Measurements from ENCODE around the gene SLC66A3.
"Not testable (repeated sequence)": the region's sequence is repeated elsewhere in the genome, so short reads cannot be mapped to it uniquely, and the experiment has no call there.

SLC66A3 gene

GRCh38 chr2:11165046-11165445, 9.8 kb downstream of the SLC66A3 start:
- DNase-seq = not testable (repeated sequence)

GRCh38 chr2:11166476-11166875, 11.2 kb downstream of the SLC66A3 start:
- DNase-seq = no peak

- no peak for DNase-seq
These were observed 13.2 kb downstream of the SLC66A3 start for GRCh38 chr2:11168488-11168887.

DNA sequence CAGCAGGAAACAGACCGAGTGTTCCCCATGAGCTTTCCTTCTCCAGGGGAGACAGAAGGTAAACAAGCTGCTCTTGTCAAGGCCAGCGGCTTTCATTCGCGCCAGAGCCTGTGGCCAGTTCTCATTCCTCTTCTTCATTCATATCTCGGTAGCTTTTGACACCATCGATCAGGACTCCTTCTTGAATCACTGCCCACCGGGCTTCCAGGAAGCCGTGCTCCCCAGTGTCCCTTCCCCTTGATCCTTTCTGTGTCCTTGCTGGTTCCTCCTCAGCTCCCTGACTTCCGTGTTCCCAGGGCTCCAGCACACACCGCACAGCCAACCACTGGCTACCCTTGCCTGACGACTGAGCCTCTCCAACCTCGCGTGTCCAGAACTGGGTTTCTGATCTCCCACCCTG, 14.1 kb downstream of the SLC66A3 start:
- DNase-seq = no peak

GRCh38 chr2:11174222-11174621, 19.0 kb downstream of the SLC66A3 start:
- no peak for DNase-seq

GRCh38 chr2:11175293-11175795, 20.1 kb downstream of the SLC66A3 start:
- no peak for DNase-seq

- no peak for DNase-seq
These were observed 22.8 kb downstream of the SLC66A3 start for GRCh38 chr2:11177871-11178690.

- DNase-seq = no peak
These were observed 23.9 kb downstream of the SLC66A3 start for GRCh38 chr2:11179196-11179595.

DNA sequence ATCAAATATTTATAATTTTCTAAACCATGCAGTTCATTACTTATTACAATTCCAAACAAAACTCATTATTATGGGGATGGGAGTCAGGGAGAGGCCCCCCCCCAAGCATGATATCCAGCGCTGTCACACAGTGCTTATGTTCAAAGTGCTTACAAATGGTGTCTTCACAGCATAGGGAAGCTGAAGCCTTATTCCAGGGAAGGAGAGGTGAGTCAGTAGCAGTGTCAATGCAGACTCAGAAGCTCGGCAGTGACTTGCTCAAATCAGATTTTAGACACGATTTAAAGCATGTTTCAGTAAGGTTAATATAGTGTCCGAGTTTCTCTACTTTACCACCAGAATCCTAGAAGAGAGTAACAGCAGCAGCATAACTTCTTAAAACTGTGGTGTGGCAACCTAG, 24.6 kb downstream of the SLC66A3 start:
- no peak for DNase-seq

- no peak for DNase-seq
These were observed 25.4 kb downstream of the SLC66A3 start for GRCh38 chr2:11180653-11181052.

GRCh38 chr2:11182951-11183350, 27.7 kb downstream of the SLC66A3 start:
- DNase-seq = no peak

DNA sequence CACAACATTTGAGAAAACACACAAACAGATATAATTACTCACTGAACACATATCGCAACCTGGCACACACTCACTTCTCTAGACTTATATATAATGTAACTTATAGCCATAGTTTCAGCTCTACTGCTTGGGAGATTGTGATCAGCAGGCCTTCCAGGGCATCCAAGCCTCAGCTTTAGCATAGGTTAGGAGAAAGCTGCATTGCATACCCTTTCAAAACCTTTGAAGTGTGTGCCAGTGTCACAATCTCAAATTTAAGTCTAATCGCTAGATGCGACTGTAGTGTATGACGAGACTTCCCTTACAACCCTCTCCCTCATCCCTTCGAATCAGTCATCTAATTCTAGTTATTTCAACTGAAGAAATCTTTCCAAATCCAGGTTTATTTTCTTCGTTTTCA, 30.9 kb downstream of the SLC66A3 start:
- no peak for DNase-seq

DNA sequence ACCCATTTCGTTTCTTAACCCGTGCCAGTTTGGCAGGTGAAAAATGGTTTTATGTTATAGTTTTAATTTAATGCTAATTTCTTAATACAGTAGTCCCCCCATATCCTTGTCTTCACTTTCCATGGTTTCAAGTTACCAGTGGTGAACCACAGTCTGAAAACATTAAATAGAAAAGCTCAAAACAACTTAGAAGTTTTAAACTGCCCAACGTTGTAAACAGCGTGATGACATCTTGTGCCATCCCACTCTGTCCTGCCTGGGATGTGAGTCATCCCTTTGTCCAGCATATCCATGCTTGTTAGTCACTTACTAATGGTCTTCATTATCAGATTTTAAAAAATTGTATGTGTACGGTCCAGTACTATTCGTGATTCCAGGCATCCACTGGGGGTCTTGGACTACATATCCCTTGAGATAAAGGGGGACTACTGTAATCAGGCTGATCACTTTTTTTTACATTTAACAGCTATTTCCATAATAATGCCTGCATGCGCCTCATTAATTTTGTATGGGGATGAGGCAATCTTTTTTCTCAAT, 31.9 kb downstream of the SLC66A3 start:
- no peak for DNase-seq

- DNase-seq = no peak
These were observed 32.5 kb downstream of the SLC66A3 start for GRCh38 chr2:11187731-11188130.

DNA sequence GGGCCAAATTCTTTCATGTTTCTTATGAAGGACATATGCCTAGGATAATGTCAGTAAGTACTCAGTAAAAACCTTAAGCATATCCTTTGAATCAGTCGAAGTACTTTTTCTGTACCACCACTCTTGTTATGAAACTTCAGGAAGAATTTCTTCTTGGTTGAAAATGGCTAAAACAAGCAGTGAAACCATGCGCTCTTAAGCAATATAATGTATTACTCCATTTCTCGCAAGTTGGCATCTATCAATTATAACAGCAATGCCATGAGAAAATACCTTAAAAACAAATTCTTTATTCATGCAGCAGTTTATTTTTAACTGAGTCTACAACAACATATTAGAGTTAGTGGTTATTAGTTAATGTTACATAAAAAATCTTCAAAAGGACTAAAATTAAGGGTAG, 41.0 kb downstream of the SLC66A3 start:
- DNase-seq = no peak

- no peak for DNase-seq
These were observed 45.4 kb downstream of the SLC66A3 start for GRCh38 chr2:11200651-11201050.

DNA sequence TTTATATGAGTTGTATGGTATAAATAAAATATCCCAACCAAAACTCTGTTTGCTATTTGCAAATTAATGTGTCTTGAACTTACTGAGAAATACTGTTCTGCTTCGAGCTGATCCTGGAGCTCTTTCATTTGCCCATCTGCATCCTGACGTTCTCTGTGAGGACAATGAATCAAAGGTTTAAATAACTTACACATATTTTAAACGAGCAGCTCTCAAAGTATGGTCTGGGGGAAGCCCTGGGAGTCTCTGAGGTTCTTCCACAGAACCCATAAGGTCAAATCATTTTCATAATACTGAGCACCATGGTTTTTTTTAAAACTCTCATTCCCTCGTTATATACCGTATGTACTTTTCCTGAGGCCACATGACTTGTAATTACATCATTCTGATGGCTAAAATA, 46.7 kb downstream of the SLC66A3 start:
- no peak for DNase-seq

GRCh38 chr2:11203480-11203879, 48.2 kb downstream of the SLC66A3 start:
- no peak for DNase-seq

- no peak for DNase-seq
These were observed 52.8 kb downstream of the SLC66A3 start for GRCh38 chr2:11208083-11208482.

- no peak for DNase-seq
These were observed 57.4 kb downstream of the SLC66A3 start for GRCh38 chr2:11212645-11213044.

- DNase-seq = no peak
These were observed 57.9 kb downstream of the SLC66A3 start for GRCh38 chr2:11213090-11213638.

GRCh38 chr2:11213975-11214374, 58.7 kb downstream of the SLC66A3 start:
- DNase-seq = no peak

DNA sequence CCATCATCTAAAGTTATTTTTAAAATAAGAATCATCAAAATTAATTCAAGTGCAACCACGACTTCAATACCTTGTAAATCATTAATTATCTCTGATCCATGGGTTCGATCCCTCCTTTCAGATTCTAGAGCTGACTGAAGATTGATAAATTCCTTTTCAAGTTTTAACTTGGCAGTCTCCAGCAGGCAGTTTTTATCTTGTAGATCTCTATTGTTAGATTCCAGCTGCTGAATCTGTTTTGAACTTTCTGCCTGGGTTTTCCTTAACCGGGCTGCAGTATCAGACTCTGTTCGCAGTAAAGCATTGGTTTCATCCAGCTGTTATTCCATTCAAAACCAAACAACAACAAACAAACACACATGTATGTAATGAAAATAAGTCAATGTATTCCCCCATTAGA, 59.5 kb downstream of the SLC66A3 start:
- no peak for DNase-seq

- DNase-seq = no peak
These were observed 60.1 kb downstream of the SLC66A3 start for GRCh38 chr2:11215407-11215806.
